Measurements from ENCODE around the gene INPP5A.

The INPP5A gene

DNA sequence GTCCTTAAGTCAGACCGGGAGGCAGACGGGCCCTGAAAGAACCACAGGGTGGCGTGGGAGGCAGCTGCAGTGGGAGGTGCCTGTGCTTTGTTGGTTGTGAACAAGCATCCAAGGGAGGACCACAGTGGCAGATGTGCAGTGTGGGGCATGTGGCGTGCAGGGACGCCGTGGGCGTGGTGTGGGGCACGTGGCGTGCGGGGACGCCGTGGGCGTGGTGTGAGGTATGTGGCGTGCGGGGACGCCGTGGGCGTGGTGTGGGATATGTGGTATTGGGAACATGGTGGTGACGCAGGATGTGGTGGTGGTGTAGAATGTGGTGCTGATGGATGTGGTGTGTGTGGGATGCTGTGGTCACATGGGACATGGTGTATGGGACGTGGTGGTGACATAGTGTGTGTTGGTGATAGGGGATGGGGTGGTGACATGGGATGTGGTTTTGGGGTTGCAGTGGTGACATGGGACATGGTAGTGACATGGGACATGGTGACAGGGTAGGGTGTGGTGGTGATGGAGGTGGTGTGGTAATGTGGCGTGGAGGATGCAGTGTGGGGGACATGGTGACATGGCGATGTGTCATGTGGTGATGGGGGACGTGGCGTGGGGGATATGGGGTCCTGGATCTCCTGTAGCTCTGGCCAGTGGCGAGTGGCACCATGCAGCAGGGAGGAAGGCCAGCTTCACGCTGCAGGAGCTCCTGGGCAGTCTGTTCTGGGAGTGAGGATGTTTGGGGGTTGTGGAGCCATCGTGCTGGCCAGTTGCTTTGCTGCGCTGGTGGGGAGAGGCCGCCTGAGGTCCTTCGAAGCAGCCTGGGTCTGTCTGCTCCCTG lies 78.8 kb downstream of the INPP5A start:
- DNase-seq = no peak

DNA sequence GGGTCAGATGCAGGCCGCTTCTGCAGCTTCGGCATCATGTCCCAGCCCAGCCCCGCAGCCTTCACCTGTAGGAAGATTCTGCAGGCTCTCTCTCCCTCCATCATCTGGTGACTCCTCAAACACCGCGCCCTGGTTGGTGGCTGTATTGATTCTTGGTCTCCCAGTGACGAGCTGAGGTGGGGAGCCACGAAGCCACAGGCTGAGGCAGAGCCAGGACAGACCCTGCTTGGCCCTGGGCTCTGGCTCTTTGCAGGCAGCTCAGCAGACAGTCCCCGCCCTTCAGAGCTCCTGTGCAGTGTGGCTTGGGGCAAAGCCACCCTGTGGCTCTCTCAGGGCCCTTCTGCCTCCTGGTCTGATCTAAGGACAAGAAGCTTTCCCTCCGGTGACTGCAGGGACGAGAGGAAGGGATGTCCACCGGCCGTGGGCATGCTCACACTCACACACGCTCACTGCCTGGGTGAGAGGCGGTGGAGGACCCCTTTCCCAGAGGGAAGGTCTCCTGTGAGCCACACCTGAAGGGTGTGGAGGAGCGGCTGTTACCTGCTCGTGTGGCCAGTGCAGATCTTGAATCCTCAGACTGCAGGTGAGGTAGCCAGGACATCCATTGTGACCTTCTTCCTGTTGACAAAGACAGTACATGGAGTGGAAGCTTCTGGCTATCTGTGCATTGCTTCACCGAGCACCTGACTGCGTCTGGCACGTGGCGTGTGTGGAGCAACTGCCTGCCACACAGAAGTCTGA lies 79.6 kb downstream of the INPP5A start:
- no peak for DNase-seq

DNA sequence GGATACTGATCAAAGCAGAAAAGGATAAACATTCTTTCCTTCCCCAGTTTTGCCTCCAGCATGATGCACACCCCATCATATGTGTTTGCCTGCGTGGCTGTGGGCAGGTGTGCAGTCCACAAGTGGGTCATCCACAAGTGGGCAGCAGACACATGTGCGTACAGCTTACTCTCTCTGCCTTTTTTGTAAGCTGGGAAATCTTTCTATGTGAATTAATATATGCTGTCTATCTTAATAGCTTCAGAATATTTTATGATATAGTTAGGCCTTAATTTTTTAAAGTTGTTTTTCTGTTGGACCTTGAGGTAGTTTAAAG lies 80.1 kb downstream of the INPP5A start:
- DNase-seq = no peak

DNA sequence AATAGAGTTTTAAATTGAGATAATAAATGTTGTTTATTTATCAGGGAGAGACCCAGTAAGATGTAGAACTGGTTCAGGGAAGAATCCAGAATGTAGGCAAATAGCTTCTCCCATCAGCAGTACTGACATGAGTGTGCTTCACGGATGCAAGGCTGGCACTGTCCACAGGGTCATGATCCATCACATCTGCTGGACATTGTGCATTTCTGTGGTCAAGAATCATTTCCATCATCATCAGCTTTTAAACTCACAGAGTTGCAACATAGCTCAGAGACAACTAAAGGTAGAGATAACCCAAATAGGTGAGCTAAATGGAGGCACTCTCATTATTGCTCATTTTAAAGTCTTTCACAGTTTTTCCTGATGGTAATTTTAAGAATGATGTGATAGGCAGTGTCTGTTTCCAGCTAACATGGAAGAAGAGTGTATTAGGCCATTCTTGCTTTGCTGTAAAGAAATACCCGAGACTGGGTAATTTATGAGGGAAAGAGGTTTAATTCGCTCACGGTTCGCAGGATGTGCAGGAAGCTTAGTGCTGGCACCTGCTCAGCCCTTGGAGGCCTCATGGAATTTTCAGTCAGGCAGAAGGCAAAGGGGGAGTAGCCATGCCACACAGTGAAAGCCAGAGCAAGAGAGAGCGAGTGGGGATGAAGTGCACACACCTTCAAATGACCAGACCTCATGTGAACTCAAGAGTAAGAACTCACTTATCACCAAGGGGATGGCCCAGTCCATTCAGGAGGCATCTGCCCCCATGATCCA lies 80.8 kb downstream of the INPP5A start:
- DNase-seq = no peak

DNA sequence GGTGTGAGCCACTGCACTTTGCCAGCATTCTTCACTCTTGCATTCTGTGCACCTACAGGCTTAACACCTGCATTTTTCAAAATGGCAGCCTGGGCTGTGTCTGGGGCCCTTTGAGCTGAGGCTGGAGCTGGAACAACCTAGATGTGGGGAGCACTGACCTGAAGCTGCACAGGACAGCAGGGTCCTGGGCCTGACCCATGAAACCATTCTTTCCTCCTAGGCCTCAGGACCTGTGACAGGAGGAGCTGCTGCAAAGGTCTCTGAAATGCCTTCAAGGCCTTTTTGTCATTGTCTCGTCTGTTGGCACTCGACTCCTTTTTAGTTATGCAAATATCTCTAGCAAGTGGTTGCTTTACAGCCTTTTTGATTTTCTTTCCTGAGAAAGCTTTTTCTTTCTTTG lies 82.3 kb downstream of the INPP5A start:
- no peak for DNase-seq

DNA sequence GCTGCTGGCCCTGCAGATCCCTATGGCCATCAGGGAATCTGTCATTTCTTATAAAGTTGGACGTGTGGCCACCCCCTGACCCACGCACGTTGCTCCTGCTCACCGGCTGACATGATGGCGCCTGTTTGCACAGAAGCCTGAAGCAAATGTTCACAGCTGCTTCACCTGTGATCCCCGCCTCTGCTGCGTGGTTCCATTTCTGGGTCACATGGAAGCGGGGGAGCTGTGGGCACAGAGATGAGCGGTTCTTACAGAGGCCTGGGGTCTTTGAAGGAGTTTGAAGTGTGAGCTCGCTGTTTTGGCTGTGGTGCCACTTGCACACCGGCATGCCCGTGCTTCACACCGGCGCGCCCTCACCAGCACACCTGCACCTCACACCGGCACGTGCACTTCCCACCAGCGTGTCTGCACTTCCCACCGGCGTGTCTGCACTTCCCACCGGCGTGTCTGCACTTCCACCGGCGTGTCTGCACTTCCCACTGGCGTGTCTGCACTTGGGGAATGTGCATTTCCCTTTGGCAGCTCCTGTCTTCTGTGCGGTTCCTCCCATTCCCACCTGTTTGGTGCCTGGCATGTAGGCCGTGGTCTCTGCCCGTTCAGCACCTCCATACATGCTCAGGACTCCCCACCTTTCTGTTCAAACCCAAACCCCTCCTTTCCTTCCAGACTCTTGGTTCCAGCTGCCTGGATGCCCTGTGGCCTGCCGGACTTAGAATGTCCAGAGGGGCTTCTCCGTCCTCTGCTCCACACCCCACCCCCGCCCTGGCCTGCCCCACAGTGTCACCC lies 86.7 kb downstream of the INPP5A start:
- DNase-seq = no peak

DNA sequence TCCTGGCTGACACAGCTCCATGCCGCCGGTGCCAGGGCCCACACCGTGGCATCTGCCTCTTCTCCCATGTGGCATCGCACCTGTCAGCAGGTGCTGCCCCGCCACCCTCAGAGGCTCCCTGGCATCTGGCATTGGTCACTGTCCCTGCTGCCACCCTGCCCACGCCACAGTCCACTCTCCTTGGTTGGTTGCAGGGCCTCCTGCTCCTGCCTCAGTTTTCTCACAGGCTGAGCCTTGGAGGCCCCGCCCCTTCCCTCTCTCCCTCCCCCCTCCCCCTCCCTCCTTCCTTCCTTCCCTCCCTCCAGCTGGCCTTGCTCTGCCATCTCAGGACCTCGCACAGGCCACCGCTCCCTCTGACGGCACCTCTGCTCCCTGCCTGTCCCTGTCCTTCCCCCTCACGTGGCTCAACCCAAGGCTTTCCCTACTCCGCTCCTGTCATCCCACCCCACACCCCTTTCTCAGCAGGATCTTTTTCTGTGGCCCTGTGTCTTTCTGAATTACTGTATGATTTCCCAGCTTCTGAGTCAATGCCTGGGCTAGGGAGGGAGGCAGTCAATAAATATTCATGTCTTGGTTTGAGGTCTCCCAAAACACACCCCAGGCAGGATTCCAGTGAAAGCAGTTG lies 87.4 kb downstream of the INPP5A start:
- DNase-seq = no peak

DNA sequence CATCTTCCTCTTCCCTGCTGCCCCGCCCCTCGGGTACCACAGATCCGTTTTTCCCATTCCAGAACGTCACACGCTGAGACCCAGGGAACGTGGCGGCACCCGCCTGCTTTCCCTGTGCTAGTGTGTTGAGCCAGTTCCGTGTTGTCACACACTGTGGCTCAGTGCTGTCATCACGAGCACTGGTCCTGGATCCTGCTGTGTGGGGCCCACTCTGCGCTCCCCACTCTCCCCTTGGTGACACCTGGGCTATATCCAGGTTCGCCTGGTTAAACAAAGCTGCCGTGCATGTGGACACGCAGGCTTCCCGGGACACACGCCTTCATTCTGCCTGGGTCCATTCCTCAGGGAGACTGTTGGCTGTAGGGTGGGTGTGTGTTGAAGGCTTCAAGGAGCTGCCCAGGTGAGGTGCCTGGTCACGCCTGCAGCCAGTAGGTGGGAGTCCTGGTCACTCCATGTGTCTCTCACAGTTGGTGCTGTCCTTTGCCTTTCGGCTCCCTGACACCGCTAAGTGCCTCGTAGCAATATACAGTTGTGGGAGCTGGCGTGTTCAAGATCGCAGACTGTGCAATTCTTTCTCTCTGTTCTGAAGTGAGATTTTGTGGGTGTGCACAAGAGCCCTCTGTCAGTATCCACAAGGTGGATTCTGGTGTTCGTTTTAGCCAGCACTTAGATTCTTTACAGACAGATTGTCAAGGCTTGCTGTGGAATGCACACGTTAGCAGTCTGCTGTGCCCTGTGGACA lies 88.6 kb downstream of the INPP5A start:
- no peak for DNase-seq

DNA sequence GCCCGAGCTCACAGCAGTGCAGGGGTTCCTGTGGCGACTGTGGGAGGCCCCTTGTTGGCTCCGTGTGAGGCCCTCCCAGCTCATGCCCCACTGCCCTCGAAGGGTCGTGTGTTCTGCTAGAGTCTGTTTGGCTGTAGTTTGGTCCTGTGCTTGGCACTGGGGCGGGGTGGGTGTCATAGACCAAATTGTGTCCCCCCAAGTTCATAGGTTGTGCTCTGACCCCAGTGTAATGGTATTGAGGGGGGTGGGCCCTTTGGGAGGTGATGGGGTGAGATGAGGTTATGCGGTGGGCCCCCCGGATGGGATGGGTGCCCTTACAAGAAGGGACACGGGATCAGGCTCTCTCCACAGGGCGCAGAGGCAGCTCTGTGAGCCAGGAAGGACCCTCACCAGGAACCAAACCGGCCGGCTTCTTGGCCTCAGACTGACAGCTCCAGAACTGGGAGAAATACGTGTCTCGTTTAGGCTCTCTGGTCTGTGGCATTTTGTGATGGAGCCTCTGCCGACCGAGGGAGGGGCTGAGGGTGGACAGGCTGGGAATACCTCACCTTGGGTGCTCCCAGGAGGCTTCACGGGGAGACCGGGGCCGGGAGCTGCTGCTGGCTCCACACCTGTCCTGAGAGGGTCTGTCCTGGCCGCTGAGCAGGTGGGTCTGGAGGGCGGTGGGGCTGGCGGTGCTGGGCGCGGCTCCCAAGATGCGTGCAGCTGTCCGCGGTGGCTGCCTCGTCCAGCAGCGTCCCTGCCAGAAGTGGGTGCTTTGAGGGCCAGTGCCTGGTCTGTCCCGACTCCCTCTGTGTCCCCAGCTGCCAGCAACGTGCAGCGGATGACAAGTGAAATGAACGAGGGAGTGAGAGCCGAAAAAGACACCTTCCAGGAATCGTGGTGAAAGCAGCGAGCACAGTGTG lies 89.4 kb downstream of the INPP5A start:
- no peak for DNase-seq

DNA sequence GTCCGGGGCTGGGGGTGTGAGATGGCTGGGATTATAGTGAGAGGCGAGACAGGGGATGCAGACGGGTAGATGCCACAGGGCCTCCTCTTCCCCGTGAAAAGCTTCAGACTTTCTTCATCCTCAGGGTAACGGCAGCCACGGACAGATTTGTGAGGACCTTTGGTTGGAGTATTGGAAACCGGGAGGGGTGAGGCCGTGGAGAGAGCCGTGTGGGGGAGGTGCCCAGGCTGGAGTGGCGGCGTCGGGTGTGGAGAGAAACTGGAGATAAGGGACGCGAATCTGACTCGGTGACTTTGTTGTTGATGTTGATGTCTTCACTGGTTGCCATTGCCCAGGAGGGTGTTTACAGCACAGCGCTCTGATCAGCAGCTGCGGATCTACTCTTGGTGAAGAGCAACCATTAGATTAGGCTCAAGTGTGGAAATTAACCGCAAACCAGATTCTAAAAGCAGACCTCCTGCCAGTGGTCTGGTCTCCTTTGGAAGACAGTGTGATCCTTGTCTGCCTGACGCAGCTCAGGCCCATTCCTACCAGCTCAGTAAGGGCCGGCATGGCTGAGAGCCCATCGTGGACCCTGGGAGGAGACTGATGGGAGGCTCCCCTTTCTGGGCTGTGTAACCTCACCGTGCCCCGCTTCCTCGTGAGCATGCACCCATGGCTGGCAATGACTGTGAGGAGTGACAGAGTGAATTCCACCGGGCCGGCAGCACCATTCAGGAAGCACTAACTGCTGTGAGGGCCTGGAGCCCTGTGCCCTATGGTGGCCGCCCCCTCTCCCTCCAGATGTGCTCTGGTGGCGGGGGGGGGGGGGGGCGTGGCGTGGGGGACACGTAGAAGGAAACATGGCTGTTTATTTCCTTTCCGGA lies 90.3 kb downstream of the INPP5A start:
- DNase-seq = no peak

DNA sequence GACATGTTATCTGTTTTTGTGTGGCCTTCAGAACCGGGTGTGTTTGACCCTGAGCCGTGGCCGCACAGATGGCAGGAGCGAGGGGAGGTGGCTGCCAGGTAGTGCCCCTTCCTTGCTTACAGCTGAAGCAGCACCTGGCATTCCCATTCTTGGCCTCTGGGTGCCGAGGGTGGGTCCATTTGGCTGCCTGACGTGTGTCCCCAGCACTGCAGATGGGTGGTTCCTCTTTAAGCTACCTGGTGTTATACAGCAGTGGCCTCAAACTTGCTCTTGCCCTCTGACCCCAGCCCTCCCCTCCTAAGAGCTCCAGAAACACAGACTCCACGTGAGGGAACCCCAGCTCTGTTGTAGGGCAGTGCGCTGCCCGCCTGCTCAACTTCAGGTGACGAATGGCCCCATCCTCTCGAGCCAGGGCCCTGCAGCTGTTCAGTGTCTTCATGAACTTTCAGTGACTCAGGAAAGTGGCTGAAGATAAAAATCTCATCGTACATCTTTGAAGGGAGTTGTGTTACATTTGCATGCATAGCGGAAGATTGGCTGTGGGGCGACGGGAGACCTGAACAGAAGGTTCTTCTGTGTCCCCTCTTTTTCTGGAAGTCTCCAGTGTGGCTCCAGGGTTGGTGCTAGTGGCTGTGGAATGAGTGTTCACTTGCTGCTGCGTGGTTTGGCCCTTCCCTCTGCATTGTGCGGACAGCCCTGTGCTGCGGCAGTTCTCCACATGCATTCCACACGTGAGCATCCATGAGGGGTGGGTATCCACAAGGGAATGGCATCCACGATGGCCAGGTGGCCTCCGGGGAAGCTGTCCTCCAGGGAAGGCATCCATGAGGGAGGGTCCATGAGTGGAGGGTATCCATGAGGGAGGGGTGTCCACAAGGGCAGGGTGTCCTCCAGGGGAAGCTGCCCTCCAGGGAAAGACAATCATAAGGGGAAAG lies 91.6 kb downstream of the INPP5A start:
- DNase-seq = no peak

DNA sequence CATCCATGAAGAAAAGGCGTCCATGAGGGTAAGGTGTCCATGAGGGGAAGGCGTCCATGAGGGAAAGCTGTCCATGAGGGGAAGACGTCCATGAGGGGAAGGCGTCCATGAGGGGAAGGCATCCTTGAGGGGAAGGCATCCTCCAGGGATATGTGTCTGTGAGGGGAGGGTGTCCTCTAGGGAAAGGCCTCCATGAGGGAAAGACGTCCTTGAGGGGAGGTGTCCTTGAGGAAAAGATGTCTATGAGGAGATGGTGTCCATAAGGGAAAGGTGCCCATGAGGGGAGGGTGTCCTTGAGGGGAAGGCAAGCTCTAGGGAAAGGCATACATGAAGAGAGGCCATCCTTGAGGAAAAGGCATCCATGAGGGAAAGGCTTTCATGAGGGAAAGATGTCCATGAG lies 92.6 kb downstream of the INPP5A start:
- DNase-seq = no peak

DNA sequence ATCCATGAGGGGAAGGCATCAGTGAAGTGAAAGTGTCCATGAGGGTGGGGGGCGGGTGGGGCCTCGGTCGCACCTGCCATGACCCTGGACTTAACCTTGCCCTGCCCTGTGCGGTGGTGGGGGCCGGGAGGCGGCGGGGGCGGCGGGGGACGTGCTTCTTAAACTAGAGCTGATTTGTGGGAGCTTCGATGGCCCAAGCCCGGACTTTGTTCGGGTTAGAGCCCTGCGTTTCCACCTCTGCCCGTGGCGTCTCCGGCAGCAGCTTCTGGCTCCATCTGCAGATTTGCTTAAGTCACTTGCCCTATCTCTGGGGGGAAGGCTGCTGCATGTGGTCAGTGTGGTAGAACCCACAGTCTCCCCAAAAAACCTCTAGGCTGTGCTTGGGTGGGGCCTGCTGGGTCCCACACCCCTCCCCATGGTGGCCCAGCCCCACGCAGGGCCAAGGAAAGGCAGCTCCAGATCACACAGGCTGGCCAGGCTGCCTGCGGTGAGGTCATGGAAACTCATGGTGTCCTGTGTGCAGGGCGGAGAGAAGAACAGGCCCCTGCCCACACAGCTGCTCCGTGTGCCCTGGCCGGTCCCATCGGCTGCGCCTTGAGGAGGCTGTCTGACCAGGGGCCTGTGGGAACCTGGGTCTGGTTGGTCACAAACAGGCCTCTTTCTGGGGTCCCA lies 93.2 kb downstream of the INPP5A start:
- DNase-seq = no peak

DNA sequence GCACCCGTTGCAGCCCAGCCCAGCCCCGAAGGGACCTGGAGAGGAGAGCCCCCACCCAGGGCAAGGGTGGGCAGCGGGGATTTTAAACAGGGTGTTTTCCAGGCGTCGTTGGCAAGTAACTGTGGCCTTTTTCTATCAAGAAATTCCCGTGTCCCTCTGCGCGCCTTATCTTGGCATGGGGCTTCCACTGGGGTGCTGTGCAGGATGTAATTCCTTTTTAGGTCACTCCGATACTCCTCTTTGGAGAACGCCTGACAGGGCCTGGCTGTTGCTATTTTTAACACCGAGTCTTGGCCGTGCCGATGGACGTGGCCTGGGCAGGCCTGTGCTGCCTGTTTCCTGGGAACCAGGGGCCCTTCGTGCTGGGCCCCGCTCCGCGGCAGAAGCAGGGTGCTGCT lies 93.8 kb downstream of the INPP5A start:
- DNase-seq = no peak

DNA sequence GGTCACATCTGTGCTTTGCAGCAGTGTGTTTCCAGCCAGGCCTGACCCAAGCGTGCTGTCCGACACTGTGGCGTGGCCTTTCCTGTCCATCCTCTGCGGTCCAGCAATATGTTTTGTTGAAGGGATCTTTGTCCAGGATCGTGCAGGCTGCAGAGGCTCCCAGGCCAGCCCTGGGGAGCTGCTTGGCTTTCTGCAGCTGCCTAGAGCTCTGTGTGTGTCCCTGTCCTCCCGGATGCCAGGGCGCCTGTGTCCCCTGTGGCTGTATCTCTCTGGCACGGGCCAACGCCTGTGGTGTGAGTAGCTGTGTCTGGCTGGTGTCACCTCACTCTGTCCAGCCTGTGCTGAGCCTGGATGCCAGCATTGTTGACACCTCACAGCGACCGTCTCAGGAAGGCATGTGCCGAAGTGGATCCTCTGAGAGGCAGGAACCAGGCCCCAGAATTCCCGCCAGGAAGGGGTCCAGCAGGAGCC lies 94.5 kb downstream of the INPP5A start:
- no peak for DNase-seq

DNA sequence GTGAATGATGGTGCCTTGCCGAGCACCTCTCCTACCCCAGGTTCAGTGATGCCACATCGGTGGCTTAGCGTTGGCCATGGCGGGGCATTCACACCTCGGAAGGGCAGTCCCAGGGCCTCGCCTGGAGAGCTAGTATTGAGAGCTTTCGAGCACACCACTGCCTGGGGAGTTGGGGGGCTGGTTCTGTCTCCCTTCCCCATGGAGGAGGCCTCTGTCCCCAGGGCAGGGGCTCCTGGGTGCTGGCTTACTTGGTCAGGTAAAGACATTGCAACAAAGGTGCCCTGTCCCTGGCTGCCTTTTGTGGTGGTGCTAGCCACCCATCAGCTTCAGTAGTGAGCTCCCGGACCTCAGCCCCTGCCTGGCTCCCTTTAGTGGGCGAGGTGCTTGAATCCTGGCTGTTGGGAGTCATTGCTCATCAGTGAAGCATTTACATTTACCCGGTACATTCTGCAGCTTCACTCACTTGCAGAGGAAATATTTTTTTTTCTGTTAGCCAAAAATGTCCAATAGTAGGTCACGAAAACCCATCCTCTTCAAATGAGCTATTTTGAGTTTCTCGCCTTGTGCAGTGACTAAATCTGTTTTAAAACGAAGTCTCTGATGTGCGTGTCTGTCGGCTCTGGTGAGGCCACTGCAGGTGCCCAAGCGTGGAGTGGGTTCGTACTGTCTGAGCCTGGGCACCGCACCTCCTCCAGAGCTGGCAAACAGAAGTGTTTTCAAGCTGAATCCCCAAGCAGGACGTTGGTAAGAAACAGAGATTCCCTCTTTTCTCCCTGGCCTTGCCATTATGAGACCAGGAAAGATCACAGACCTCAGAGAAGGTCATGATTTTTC lies 95.5 kb downstream of the INPP5A start:
- DNase-seq = no peak

All from activated CD4-positive, CD25-positive, alpha-beta regulatory T cell (primary cell).